Measurements from ENCODE around the gene C10orf67.
"Not testable (repeated sequence)": the region's sequence is repeated elsewhere in the genome, so short reads cannot be mapped to it uniquely, and the experiment has no call there.

C10orf67 gene

DNA sequence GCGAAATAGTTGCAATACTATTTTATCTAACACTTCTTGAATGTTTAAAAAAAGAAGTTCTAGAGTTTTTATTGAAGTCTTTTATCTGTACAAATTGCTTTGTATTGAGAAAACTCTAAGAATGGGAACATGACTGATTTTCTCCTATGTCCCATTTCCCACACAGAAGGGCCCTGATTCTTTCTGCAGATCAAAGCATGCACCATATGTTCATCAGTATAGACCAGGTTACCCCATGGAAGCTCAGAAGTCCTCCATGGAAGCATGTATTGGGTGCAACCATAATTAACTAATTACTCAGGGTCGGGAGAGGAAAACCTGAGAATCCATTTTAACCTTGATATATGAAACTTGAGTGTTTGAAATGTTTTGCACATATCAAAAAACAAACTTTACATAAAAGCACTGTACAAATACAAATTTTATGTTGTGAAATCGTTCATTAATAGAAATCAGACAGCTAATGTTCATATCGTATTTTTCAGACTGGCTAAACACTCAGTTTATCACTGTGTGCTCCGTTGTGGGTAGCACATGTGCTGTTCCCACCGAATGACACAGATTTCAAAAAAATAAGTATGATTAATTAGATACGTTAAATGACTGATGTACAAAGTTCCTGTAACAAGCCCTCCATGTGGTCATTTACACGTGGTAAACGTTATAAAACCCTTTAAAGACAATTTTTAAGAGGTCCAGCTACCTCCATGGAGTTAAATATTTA is 81.0 kb downstream of the C10orf67 start:
- no peak for DNase-seq

DNA sequence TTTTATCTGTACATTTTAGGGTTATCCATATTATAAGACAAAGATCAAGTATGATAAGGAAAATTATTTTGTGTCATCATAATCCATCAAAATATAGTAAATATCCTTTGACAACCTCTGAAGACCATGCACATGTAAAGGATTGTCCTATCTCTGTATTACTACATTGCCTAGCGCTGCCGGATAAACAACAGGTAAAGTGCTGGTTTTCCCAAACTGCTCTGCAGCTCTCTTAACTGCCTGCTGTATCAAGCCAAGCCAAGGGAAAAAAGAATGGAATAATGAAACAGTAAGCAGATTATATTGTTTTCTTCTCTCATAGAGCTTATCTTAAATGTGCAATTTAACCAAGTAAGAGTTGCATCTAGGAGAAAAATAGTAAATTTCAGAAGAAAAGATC is 81.7 kb downstream of the C10orf67 start:
- no peak for DNase-seq

DNA sequence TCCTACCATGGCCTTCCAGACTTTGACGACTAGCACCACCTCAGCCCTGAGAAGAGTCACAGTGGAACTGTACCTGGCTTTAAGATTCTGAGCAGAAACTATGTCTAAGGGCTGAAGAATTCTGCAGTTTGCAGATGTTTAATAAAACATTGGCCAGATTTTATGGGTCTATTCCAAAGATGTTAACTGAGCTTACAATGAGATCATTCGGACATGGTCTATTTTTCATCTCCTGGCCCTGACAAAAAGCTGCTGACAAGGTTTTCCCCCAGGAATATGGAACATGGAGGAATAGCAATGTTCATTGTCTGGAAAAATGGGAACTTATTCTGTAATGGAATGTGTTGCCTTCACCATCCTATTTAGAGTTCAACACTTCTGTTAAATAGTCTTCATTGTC is 86.1 kb downstream of the C10orf67 start:
- DNase-seq = no peak

DNA sequence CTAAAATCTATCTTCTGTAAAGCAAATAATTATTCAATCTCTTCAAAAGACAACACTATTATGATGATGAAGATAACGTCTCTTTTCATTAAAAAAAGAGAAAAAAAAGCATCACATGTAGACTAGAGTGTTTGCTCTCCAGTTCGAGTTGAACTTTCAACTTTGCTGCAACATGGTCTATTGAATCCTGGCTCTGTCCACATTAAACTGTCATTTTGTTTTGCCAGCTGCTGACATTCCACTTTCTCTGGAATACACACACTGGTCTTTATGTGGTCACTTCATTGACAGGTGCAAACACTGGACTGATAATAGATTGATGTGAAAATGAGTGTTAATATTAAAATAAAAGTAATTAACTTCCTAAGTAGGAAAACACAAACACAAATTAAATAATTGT is 90.8 kb downstream of the C10orf67 start:
- no peak for DNase-seq

DNA sequence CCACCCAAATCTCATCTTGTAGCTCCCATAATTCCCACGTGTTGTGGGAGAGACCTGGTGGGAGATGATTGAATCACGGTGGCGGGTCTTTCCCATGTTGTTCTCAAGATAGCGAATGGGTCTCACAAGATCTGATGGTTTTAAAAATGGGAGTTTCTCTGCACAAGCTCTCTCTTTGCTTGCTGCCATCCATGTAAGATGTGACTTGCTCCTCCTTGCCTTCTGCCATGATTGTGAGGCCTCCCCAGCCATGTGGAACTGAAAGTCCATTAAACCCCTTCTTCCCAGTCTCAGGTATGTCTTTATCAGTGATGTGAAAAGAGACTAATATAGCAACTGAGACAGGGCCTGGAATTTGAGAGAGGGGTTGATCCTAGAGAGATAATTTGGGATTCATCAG is 91.7 kb downstream of the C10orf67 start:
- not testable (repeated sequence) for DNase-seq

DNA sequence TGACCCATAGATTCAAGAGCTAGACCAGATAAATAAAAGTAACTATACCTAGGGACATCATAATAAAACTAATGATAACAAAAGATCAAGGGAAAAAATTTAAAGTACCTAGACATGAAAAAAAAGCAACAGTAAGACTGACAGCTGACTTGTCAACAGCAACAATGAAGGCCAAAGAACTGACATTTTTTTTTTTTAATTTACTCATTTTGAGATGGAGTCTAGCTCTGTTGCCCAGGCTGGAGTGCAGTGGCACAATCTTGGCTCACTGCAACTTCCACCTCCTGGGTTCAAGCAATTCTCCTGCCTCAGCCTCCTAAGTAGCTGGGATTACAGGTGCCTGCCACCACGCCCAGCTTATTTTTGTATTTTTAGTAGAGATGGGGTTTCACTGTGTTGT is 102.8 kb downstream of the C10orf67 start:
- DNase-seq = not testable (repeated sequence)

DNA sequence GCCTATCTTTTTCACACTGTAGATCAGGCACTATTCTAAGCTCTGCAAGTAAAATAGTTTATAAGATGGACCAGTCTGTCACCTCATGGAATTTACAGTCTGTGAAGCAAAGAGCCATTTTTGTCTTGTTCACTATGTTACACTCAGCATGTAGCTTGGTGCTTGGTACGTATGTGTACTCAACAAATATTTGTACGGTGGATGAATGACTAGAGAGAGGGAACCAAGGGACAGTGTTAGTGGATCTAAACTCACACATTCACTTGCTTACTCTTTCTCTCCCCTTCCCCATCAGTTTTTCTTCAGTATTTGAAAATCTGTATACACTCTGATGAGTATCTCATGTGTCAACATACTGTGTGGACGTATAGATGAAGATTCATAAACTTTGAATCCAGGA is 106.6 kb downstream of the C10orf67 start:
- DNase-seq = no peak

DNA sequence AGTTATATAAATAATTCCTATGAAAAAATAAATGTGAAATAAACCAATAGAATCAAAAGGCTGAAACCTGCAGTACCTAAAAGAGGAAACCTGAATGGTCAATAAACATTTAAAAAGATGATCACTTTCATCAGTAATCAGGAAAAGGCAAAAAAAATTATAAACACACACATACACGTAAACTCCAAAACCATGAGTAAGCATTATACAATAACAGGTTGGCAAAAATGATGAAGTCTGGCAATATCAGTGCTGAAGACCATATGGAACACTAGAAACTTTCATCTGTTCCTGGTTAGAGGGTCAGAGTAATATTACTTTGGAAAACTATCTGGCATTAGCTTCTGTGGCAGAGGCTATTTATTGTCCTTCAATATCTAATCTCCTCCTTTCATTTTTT is 114.0 kb downstream of the C10orf67 start:
- DNase-seq = no peak

DNA sequence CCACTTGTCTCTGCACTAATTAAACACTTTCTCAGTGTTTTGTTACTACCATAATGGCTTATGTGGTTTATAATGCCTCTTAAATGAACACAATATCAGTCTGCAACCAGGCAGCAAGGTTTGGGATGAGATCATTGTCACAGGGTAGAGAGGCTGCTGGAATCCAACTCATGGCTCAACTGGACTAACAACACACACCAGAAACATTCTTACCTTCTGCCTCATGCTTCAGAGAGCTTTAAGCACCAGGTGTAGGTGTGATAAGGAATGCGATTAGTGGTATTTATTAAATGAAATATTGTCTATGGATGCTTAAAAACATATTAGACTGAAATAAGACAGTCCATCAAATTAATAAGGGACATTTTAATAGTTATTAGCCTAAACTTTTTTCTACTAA is 127.1 kb downstream of the C10orf67 start:
- DNase-seq = no peak

DNA sequence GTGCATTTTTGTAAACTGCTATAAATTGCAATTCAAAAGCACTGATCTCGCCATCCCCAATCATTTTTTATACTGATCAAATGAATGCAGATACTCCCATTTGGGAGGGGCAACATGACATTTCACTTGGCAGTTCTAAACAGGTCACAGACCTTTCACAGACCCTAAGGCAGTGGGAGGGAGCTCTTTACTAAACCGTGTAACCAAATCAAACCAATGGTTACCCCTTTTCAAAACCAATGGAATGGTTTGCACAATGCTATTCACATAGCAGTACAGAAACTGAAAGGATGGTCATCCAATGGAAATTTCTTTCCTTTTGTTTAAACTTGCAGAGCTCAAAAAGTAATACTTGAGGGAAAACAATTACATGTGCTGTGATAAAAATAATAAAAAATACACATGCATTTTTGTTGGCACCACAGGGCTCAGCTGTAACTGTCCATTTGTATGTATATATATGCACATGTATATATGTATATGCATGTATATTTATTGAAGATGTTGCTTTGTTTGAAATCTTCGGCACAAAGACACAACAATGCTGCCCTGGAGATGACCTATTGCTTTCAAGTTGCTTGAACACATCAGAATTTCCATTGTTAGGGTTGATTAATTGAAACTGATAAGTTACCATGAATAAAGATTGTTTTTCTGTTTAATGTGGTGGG is 138.5 kb downstream of the C10orf67 start:
- no peak for DNase-seq

DNA sequence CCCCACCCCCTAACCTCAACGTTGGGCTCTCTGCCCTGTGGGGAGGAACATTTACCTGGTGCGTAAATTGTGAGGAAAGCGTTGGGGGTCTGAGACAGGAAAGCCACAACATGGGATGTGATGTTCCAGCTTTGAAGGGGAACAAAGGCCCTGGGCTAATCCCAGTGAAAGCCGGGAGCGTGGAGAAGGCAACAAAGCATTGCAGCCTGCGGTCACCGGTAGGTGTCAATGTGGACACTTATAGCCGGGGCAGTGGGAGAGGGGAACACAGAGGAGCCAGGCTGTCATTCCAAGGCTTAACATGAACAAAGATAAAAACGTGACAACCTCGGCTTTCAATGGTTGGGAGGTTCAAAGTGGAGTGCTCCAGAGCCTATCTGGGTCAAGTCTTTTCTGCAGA is 139.8 kb downstream of the C10orf67 start:
- no peak for DNase-seq

DNA sequence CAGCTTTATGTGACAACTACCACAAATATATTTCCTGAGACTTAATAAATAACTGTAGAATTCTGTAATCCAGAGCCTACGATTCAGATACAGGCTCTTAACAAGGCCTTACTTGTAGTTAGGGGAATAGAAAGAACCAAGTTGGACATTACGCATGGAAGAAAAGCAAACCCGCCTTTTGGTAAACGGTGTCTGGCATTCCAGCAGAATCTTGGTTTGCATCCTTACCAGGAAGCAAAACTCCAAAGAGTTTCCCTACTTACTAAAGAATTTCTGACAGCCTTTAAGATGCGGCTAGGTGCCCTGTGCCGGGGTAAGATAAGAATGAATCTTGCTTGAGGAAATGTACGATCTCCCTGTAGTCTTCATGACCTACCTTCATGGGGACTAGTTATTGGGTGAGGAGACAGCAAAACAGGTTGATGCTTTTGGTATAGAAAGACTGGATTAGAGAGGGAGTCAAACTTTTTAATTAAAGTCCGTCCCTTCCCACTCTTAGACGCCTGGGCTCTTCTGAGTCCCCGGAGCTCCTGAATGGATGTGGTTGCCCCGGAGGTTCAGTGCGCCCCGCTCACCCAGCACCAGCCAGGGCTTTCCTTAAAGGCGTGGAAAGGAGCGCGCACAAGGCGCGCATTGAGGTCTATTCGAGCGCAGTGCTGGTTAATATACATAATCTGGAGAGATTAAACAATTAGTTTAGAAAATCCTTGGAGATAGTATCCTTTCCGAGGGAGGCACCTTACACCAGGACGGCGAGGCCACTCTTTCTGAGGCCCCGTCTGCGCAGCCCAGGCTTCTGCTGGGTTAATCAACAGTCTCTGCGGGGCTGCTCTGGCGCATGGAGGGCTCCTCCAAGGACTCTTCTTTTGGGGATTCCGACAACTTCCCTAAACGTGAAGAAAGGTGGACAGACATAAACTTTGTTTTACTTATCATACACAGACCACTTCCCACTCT is 140.9 kb downstream of the C10orf67 start:
- DNase-seq = no peak

DNA sequence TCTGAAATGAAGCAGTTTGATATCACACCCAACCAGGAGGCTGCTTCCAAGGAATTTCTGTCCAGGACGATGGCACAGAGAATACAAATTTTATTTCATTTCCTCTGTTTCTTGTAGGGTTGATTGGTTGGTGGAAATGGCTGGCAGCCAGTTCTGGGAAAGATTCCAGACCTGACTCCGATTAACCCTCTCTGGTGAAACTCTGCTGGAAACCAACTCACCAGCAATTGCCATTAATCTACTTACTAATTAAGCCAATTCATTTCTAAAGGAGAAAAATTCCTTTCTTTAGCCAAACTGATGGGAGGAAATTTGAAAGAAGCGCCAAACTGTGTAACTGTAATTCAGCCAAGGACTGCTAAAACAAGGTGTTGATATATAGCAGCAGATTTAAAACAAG is 141.8 kb downstream of the C10orf67 start:
- no peak for DNase-seq

DNA sequence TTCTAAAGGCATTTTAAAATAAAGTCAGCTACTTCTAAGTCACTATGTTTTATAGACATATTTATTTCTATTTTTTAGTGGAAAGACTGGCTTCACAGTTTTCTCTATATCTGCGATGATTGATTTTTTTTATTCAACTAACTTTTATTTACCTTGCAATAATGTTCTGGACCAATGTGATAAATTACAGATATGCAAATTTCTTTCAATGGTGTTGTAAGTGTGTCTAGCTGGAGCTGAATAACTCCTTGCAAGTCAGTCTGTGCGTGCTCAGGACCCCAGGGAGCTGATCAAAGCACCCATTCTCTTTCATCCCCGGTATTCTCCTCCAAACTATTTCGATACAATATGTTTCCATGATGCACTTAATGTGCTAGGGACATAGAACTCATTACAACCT is 142.8 kb downstream of the C10orf67 start:
- DNase-seq = no peak

DNA sequence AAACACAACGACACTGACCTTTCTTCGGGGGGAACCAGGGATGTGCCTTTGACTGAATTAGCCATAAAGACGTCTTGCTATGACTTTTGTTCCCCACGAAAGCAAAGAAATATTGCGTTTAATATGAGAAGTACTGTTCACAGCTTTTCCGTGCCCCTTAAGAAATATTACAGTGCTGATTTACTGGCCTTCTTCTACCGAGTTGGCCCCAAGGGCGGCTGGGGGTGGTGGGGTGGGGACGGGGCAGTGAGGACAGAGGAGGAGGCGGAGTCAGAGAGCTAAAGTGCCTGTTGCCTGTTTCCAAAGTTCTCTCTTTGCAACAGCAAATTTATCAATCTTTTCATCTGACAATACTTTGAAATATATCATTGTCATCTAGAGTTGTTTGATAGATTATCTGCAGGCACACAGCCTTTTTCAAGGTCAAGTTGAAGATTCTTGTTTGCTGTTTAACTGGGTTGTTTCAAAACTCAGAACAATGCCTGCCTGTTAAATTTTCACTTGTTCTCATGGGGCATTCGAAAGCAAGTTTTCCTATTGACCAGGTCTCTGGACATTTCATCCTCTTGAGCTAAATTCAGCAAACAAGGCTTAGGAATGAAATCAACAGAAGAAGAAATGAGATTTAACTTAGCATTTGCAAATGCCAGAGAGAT is 143.5 kb downstream of the C10orf67 start:
- no peak for DNase-seq

DNA sequence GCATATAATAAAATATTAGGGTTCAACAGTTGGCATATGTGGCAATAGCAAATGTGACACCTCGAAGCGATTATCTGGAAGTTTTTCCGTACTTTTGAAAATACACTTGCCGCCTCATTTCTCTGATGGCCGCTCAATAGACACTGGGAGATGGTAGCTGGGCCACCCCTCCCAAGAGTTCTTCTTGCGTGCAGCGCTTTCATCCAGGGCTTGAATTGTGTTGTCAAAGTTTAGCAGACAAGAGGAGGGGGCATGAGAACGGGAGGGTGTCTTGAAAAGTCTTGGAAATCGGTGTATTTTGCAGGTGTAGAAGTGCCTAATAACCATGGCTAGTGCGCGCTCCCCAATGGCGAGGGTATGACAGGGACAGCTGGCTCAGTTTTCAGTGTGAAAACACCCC is 144.0 kb downstream of the C10orf67 start:
- DNase-seq = no peak

DNA sequence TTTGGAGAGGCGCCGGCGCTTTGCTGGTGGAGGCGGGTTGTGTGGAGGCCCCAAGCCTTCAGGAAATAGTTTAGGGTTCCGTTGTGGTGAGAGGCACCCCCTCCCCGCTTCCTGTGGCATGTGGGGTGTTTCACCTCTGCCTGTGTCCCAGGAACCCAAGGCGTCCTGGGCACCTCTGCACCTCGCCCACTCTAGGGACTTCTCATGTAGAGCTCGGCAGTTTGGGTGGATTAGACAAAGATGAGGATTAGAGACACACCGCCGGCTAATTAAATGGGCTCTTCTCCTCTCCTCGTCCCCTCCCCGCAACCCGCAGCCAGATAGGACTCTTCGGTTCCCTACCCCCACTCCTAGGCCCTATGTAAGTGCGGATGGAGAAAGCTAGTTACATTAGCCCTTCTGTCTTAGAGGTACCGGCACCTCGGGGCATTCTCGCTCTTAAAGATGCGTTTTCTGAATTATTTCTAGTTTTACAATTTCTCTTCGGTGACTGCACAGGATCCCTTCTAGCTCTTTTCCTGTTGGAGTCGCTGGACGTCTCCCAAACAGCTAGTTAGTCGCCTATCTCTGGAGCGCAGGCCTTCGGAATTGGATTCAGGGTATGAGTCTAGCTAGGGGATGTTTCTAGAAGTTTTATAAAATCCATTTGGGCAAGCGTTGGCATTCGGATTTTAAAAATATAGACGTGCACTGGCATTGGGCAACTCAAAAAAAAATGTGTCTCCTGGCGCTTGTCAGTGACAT is 144.7 kb downstream of the C10orf67 start:
- DNase-seq = no peak

DNA sequence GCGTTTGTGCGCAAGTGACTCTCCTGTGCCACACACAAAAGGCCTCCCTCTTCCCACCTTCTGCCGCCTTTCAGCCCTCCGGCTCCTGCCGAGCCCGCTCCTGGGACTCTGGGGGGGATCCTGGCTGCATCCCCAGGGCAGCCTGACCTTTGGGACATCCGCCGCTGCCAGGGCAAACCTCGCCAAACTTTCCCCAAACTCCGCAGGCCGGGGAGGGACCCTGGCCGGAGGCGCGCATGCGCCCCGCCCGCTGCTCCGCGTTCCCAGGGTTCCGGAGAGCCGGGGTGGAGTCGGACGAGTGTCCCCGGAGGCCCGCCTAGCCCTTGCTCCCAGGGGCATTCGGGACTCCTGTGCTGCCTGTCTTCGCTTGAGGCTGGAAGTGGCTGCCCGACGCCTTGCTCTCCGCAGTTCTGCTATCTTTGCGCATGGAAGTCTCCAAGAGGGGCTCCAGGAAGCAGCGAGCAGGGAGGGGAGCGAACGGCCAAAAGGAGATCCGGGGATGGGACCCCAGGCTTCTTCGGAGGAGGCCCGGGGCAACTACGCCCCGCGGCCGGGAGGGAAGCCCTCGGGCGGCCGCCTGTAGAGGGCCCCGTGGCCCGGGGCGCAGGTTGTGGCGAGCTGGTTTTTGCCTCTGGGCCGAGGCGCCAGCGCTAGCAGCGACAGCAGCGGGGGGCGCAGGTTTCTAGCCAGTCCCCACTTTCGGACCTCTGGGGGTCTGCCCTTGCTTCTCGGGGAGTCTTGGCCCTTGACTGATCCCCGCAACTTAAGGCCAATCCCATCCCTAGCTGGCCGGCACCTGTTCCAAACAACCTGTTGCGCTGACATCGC is 145.4 kb downstream of the C10orf67 start:
- DNase-seq = no peak

DNA sequence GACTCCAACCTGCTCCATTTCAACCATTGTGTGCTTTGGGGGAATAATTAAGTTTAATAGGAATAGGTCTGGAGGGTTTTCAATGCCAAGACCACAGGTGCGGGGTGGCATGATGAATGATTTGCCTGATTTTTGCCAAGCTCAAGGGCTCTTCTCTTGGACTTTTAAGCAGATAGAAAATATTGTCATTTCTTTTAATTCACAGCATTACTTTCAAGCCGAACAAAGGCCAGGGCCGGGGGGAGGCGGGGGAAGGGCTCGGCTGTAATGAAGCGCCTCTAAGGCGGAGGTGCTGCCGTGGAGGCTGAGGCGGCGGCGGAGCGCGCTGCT is 146.0 kb downstream of the C10orf67 start:
- no peak for DNase-seq

DNA sequence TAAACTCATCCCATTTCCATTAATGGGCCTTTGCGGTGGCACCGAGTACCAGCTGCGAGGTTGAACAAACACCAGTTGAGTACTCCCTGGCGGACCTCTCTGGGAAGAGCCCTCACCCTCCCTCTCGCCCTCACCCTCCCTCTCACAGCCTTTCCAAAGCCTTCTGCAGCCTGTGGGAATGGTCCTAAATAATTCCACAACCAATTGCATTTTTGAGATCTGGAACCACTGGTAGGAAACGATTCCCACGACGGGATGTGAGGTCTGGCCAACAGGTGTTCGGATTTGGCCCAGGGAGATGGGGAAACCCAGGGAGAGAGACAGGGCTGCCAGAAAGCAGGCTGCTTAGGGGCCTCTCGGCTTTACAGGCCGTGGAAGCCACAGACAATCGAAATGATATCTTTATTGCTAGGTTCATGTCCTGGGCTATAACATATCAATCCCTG is 147.2 kb downstream of the C10orf67 start:
- no peak for DNase-seq

DNA sequence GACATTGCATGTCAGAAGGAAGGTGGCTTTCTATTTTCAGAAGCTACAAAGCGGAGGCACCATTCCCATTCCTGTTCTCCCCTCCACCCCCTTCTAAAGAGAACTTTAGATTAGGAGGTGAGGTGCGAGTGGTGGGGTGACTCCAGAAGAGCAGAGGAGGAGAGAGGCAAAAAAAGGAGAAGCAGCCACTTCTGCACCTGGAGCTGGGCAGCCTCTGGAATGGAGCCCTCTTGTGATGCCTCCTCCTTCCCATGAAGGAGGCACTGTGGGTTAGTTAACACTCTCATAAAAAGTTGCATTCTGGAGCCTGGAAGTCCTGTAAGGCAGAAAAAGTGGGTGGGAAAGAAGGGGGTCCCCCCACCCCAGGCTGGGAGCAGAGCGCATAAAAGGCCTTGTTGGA is 147.7 kb downstream of the C10orf67 start:
- no peak for DNase-seq
